ENCODE measurements around the gene SCNN1G.
"Not testable (repeated sequence)": the region's sequence is repeated elsewhere in the genome, so short reads cannot be mapped to it uniquely, and the experiment has no call there.

SCNN1G gene

GRCh38 chr16:23141033-23141432, 41.5 kb upstream of the SCNN1G start:
- ChIA-PET POLR2A (no interaction called here), CTCF (interaction anchor here (1.0 kb wide), 1 partner anchor 9 kb away, joined by 4 read pairs; no protein-coding TSS in a partner anchor)
- TF ChIP-seq, protein P1, sequence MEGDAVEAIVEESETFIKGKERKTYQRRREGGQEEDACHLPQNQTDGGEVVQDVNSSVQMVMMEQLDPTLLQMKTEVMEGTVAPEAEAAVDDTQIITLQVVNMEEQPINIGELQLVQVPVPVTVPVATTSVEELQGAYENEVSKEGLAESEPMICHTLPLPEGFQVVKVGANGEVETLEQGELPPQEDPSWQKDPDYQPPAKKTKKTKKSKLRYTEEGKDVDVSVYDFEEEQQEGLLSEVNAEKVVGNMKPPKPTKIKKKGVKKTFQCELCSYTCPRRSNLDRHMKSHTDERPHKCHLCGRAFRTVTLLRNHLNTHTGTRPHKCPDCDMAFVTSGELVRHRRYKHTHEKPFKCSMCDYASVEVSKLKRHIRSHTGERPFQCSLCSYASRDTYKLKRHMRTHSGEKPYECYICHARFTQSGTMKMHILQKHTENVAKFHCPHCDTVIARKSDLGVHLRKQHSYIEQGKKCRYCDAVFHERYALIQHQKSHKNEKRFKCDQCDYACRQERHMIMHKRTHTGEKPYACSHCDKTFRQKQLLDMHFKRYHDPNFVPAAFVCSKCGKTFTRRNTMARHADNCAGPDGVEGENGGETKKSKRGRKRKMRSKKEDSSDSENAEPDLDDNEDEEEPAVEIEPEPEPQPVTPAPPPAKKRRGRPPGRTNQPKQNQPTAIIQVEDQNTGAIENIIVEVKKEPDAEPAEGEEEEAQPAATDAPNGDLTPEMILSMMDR (IDR thresholded peaks at IDR 0.05; ENCODE audit: insufficient read depth, low read length, missing control alignments): no peak
- no peak overlapping the region for H3K4me3 ChIP-seq (ENCODE audit: low read depth, low read length)
- DNase-seq (ENCODE audit: low read depth, low spot score): no peak

- ChIA-PET CTCF (interaction anchor here (1.0 kb wide), 1 partner anchor 9 kb away, joined by 4 read pairs; no protein-coding TSS in a partner anchor), POLR2A (no interaction called here)
- TF ChIP-seq, protein P1 (IDR thresholded peaks at IDR 0.05; ENCODE audit: insufficient read depth, low read length, missing control alignments): no peak
- H3K4me3 ChIP-seq (ENCODE audit: low read depth, low read length): no peak overlapping the region
- no peak for DNase-seq (ENCODE audit: low read depth, low spot score)
These were observed 41.0 kb upstream of the SCNN1G start for GRCh38 chr16:23141500-23141899.

- ChIA-PET CTCF (interaction anchor here (0.8 to 1.3 kb wide), 3 partner anchors 10 to 304 kb away, joined by 3 to 4 read pairs (median 3); no protein-coding TSS in a partner anchor), POLR2A (no interaction called here)
- H3K4me3 ChIP-seq (ENCODE audit: low read depth, low read length): no peak overlapping the region
- DNase-seq (ENCODE audit: low read depth, low spot score): no peak
- TF ChIP-seq, protein P1 (IDR thresholded peaks at IDR 0.05; ENCODE audit: insufficient read depth, low read length, missing control alignments): no peak
These were observed 40.4 kb upstream of the SCNN1G start for GRCh38 chr16:23141959-23142740.

GRCh38 chr16:23143391-23143790, 39.2 kb upstream of the SCNN1G start:
- no peak for DNase-seq (ENCODE audit: low read depth, low spot score)
- TF ChIP-seq, protein P1 (IDR thresholded peaks at IDR 0.05; ENCODE audit: insufficient read depth, low read length, missing control alignments): no peak
- POLR2A ChIA-PET: no interaction called here
- H3K4me3 ChIP-seq (ENCODE audit: low read depth, low read length): no peak overlapping the region
- CTCF ChIA-PET: interaction anchor here (1.3 to 2.4 kb wide), 2 partner anchors 15 to 291 kb away, joined by 3 to 10 read pairs; no protein-coding TSS in a partner anchor

- CTCF ChIA-PET: interaction anchor here (2.4 kb wide), 1 partner anchor 290 kb away, joined by 10 read pairs; no protein-coding TSS in a partner anchor
These were observed 38.2 kb upstream of the SCNN1G start for GRCh38 chr16:23144393-23144792.

GRCh38 chr16:23145186-23145585, 37.4 kb upstream of the SCNN1G start:
- CTCF ChIA-PET: interaction anchor here (2.4 kb wide), 1 partner anchor 289 kb away, joined by 10 read pairs; no protein-coding TSS in a partner anchor
- TF ChIP-seq, protein P1 (IDR thresholded peaks at IDR 0.05; ENCODE audit: insufficient read depth, low read length, missing control alignments): no peak
- POLR2A ChIA-PET: no interaction called here
- DNase-seq (ENCODE audit: low read depth, low spot score): no peak
- H3K4me3 ChIP-seq (ENCODE audit: low read depth, low read length): no peak overlapping the region

More at GRCh38 chr16:23144393-23144792, 38.2 kb upstream of the SCNN1G start:
- DNase-seq (ENCODE audit: low read depth, low spot score); H3K4me3 ChIP-seq (ENCODE audit: low read depth, low read length); POLR2A ChIA-PET: not testable (repeated sequence)

Measured in AG04449 (cell line).